Right lobe of liver (tissue), 4 donors: ENCODE data around the gene RPL31.

Experiments used
- CTCF ChIP-seq, 4 donors: fragments of 200-600 bp in 3 of 4; fragments of 450-650 bp in 1 of 4; IDR thresholded peaks; one replicate each; pipeline versions ENCODE4 v1.5.1 to v1.8.0; 2016 to 2022; ENCODE audit warnings: antibody characterized with exemption in 4 of 4, mild to moderate bottlenecking in 2 of 4
- POLR2A ChIP-seq: fragments of 450-650 bp; IDR thresholded peaks from one replicate; pipeline ENCODE4 v1.6.1; 2017; ENCODE audit warnings: antibody characterized with exemption, mild to moderate bottlenecking
- donor health status: DM: no; HTN: no; CAD: no.
- donor health status: DM: no; HTN: no; CAD: no.
- donor health status: DM: no; HTN: yes; CAD: no.

- TF ChIP-seq CTCF (IDR thresholded peaks at IDR 0.05) = no peak
- TF ChIP-seq POLR2A = no peak
These were observed 12.3 kb downstream of the RPL31 start for GRCh38 chr2:101014264-101014857.
